Endothelial cell of umbilical vein (primary cell): ENCODE results near the gene IRF8. TPM values are rescaled to one million over a fixed set of nuclear protein-coding genes. Genes with fewer than 3 reads are reported as not detected.

ENCODE experiments used
- BruUV-seq: library from RNA; stranded (reverse); fragments of 400-500 nt; replicated peaks from 2 replicates; lab custom pipeline; 2021; lab: Mats Ljungman, UMichigan
- CTCF ChIA-PET: fragments of 300-600, 350-600 bp; sonication (Branson Sonifier 250); formaldehyde crosslinking; loops from one replicate; lab custom pipeline; 2021; ENCODE audit warnings: antibody characterized with exemption, inconsistent platforms; lab: Charles Lee
- POLR2A ChIA-PET: fragments of 300-600, 350-600 bp; sonication (Branson Sonifier 250); formaldehyde crosslinking; loops from one replicate; lab custom pipeline; 2021; ENCODE audit warnings: antibody characterized with exemption, inconsistent platforms; lab: Charles Lee
- DNase-seq: peaks from one replicate; pipeline ENCODE4 v3.0.0-alpha.2; 2011; ENCODE audit warnings: low read depth, low spot score
- FAIRE-seq: peaks from 2 replicates; lab custom pipeline; 2011; peaks lifted over from hg19 to GRCh38; lab: Jason Lieb, UNC
- H2AFZ ChIP-seq: 2 replicates; pipeline ENCODE4 v1.6.0; 2012; ENCODE audit warnings: low read depth, low read length, control low read depth, inconsistent platforms
- H3K27ac ChIP-seq: 2 replicates; pipeline ENCODE4 v1.5.1; 2011; ENCODE audit warnings: low read depth, mild to moderate bottlenecking, control low read depth, low read length, moderate library complexity; ENCODE audit not compliant: insufficient read depth
- H3K27me3 ChIP-seq, 2 experiments: 2 replicates each; pipeline versions ENCODE4 v1.6.0 to v1.6.1; 2011; ENCODE audit warnings: low read length in 2 of 2, mixed read lengths in 1 of 2; ENCODE audit not compliant: control insufficient read depth in 2 of 2, insufficient read depth in 2 of 2
- H3K36me3 ChIP-seq, 2 experiments: 2 replicates in 1 of 2; 3 replicates in 1 of 2; pipeline ENCODE4 v1.5.1; 2011; ENCODE audit warnings: low read length in 2 of 2, mild to moderate bottlenecking in 1 of 2, moderate library complexity in 1 of 2; ENCODE audit not compliant: control insufficient read depth in 2 of 2, insufficient read depth in 2 of 2; ENCODE audit errors: extremely low read depth in 1 of 2
- H3K4me1 ChIP-seq: 3 replicates; pipeline ENCODE4 v1.5.1; 2011; ENCODE audit warnings: mild to moderate bottlenecking, low read length; ENCODE audit not compliant: control insufficient read depth, insufficient read depth; ENCODE audit errors: extremely low read depth
- H3K4me2 ChIP-seq: 2 replicates; pipeline ENCODE4 v1.6.1; 2011; ENCODE audit warnings: low read length, control low read depth, mixed read lengths; ENCODE audit not compliant: insufficient read depth
- H3K4me3 ChIP-seq, 3 experiments: fragments of 200-600 bp in 1 of 3; sonication (generic), shearing (Covaris generic) in 1 of 3; replicated peaks in 1 of 3; 2 replicates each; pipeline ENCODE4 v1.5.1; 2011 to 2016; ENCODE audit warnings: control low read depth in 3 of 3, low read length in 3 of 3, mild to moderate bottlenecking in 2 of 3, inconsistent platforms in 1 of 3, low read depth in 1 of 3, moderate library complexity in 1 of 3; ENCODE audit not compliant: insufficient read depth in 1 of 3
- H3K79me2 ChIP-seq: 2 replicates; pipeline ENCODE4 v1.6.0; 2012; ENCODE audit warnings: low read length, inconsistent platforms; ENCODE audit not compliant: control insufficient read depth, insufficient read depth
- H3K9ac ChIP-seq: replicated peaks from 2 replicates; pipeline ENCODE3; 2011; ENCODE audit warnings: low read length, control low read depth; ENCODE audit not compliant: insufficient read depth; ENCODE audit errors: extremely low read depth
- H3K9me1 ChIP-seq: replicated peaks from 3 replicates; pipeline ENCODE4 v1.6.0; 2011; ENCODE audit warnings: mild to moderate bottlenecking, low read length; ENCODE audit not compliant: control insufficient read depth, insufficient read depth; ENCODE audit errors: extremely low read depth
- H3K9me3 ChIP-seq: replicated peaks from 2 replicates; pipeline ENCODE4 v1.5.1; 2012; ENCODE audit warnings: low read length, inconsistent platforms; ENCODE audit not compliant: control insufficient read depth, insufficient read depth
- H4K20me1 ChIP-seq: replicated peaks from 2 replicates; pipeline ENCODE3; 2011; ENCODE audit warnings: mild to moderate bottlenecking, low read length; ENCODE audit not compliant: control insufficient read depth, insufficient read depth; ENCODE audit errors: extremely low read depth
- CTCF ChIP-seq, 2 donors: IDR thresholded peaks; 1 replicate in 1 of 2; 2 replicates in 1 of 2; pipeline ENCODE4 v1.5.1; 2011; ENCODE audit warnings: low read length in 2 of 2, mild to moderate bottlenecking in 2 of 2, moderate library complexity in 2 of 2, control low read depth in 1 of 2, inconsistent platforms in 1 of 2, low read depth in 1 of 2; ENCODE audit not compliant: insufficient read depth in 1 of 2; ENCODE audit errors: extremely low read depth in 1 of 2
- EZH2 ChIP-seq: IDR thresholded peaks from 2 replicates; pipeline ENCODE4 v1.6.1; 2012; ENCODE audit warnings: borderline replicate concordance, low read depth, mild to moderate bottlenecking, moderate library complexity, low read length, inconsistent platforms; ENCODE audit not compliant: severe bottlenecking
- FOS ChIP-seq: IDR thresholded peaks from 2 replicates; pipeline ENCODE4 v1.6.1; 2011; ENCODE audit warnings: mild to moderate bottlenecking, low read length, moderate library complexity, borderline replicate concordance; ENCODE audit not compliant: insufficient read depth
- JUN ChIP-seq: IDR thresholded peaks from 2 replicates; pipeline ENCODE4 v1.6.1; 2011; ENCODE audit warnings: borderline replicate concordance, low read depth; ENCODE audit not compliant: insufficient read length, insufficient read depth
- MYC ChIP-seq: IDR thresholded peaks from one replicate; pipeline ENCODE4 v1.6.1; 2011; ENCODE audit warnings: mild to moderate bottlenecking, low read depth, low read length
- POLR2A ChIP-seq: IDR thresholded peaks from 2 replicates; pipeline ENCODE4 v1.6.1; 2012; ENCODE audit warnings: low read depth, mild to moderate bottlenecking, control low read depth, low read length
- POLR2AphosphoS5 ChIP-seq: IDR thresholded peaks from 2 replicates; pipeline ENCODE4 v1.6.1; 2012; ENCODE audit warnings: low read depth, mild to moderate bottlenecking, control low read depth, low read length, moderate library complexity; ENCODE audit not compliant: insufficient read depth
- dilution Hi-C: fragments of 300-500 bp; cut with MboI; formaldehyde crosslinking; loops from one replicate; pipeline ENCODE4 v1.15.0; 2019; ENCODE audit warnings: low sequenced_read_pairs; ENCODE audit not compliant: extremely low pct_ligation_motif_present
- intact Hi-C: fragments of 100-400 bp; cut with micrococcal nuclease; formaldehyde crosslinking; loops from one replicate; pipeline ENCODE4 v1.10.0; 2022
- polyA plus RNA-seq, 4 experiments: library from polyadenylated mRNA; depleted of rRNA in 3 of 4; stranded (reverse) in 3 of 4; unstranded in 1 of 4; fragments of >200 nt; gene quantifications; 2 replicates each; pipeline versions ENCODE4 v1.2.1 to v1.2.3, GENCODE V29; 2011 to 2012; ENCODE audit warnings: missing spikeins in 1 of 4
- total RNA-seq: library from RNA; stranded (reverse); gene quantifications from 2 replicates; pipeline ENCODE4 v1.2.3, GENCODE V29; 2021

The IRF8 gene
- total and polyA plus RNA-seq, 2 donors (not counting 3 experiments of a cell fraction or from before 2014, with no cell fraction given), result not detected

GRCh38 chr16:85944572-85945423 lies 45.8 kb downstream of the IRF8 start:
- Histone ChIP-seq H4K20me1 (no peaks in the 10 kb centered on the region), H3K36me3 (no peaks in the 10 kb centered on the region), H3K4me2 (no peak overlapping the region), H3K9me3 (no peaks in the 10 kb centered on the region), H3K9ac (no peak overlapping the region), H3K9me1 (no peaks in the 10 kb centered on the region), H3K4me3 (no peak overlapping the region), H3K27me3 (no peaks in the 10 kb centered on the region), H3K4me1 (no peaks in the 10 kb centered on the region), H3K79me2 (no peaks in the 10 kb centered on the region), H3K27ac (no peak overlapping the region), H2AFZ (no peak overlapping the region)
- CTCF ChIA-PET, result interaction anchor here (0.9 to 1.7 kb wide), 4 partner anchors 10 to 126 kb away, joined by 3 to 5 read pairs (median 4); no protein-coding TSS in a partner anchor
- dilution Hi-C loops, result no loop called here
- FAIRE-seq, result no peak
- no peak for DNase-seq
- intact Hi-C loops, result no loop called here
- BruUV-seq, result no TSS peak
- POLR2A ChIA-PET, result no interaction called here
- TF ChIP-seq JUN, result no peak
- TF ChIP-seq EZH2, result no peak
- TF ChIP-seq CTCF (IDR thresholded peaks at IDR 0.05; ENCODE audit: extremely low read depth in 1 of 2, insufficient read depth in 1 of 2, low read depth in 1 of 2, low read length in 2 of 2), result no peak
- TF ChIP-seq POLR2AphosphoS5, result no peak
- no peak for TF ChIP-seq MYC
- no peak for TF ChIP-seq POLR2A
- TF ChIP-seq FOS, result no peak
